NCI-H1436 treated with DMSO at 0.1 percent for 48 hours (cell line): Measurements from ENCODE around the gene BANK1.

Source experiments
- DNase-seq: peaks from one replicate; lab custom pipeline; 2025; lab: John Stamatoyannopoulos, UW

BANK1 gene

GRCh38 chr4:101790521-101791181 is at the start of gene BANK1:
Gene BANK1, plus strand, starts transcription at chr4:101790730. Its CDS starts 151 bp downstream, at chr4:101790881.
- no peak for DNase-seq

GRCh38 chr4:101753721-101754120 is 36.8 kb upstream of the BANK1 start:
- no peak for DNase-seq

- DNase-seq = no peak
Observed at GRCh38 chr4:101756181-101756580, 34.3 kb upstream of the BANK1 start.

GRCh38 chr4:101761405-101761804 is 29.1 kb upstream of the BANK1 start:
- no peak for DNase-seq

GRCh38 chr4:101762025-101762424 is 28.5 kb upstream of the BANK1 start:
- no peak for DNase-seq

GRCh38 chr4:101762534-101762933 is 28.0 kb upstream of the BANK1 start:
- DNase-seq = no peak

- DNase-seq = no peak
Observed at GRCh38 chr4:101763576-101763975, 27.0 kb upstream of the BANK1 start.

GRCh38 chr4:101774807-101775206 is 15.7 kb upstream of the BANK1 start:
- DNase-seq = no peak

- no peak for DNase-seq
Observed at GRCh38 chr4:101777431-101777830, 13.1 kb upstream of the BANK1 start.

- no peak for DNase-seq
Observed at GRCh38 chr4:101780284-101780683, 10.2 kb upstream of the BANK1 start.

- no peak for DNase-seq
Observed at GRCh38 chr4:101782546-101782945, 8.0 kb upstream of the BANK1 start.

GRCh38 chr4:101784957-101785356 is 5.6 kb upstream of the BANK1 start:
- DNase-seq = no peak

GRCh38 chr4:101785486-101785885 is 5.0 kb upstream of the BANK1 start:
- DNase-seq = no peak

- no peak for DNase-seq
Observed at GRCh38 chr4:101787701-101788316, 2.7 kb upstream of the BANK1 start.

- no peak for DNase-seq
Observed at GRCh38 chr4:101791182-101791558, 640 bp downstream of the BANK1 start.

- no peak for DNase-seq
Observed at GRCh38 chr4:101792056-101792590, 1.6 kb downstream of the BANK1 start.

GRCh38 chr4:101793397-101793796 is 2.9 kb downstream of the BANK1 start:
- no peak for DNase-seq

- no peak for DNase-seq
Observed at GRCh38 chr4:101794806-101795205, 4.3 kb downstream of the BANK1 start.

- no peak for DNase-seq
Observed at GRCh38 chr4:101795704-101796103, 5.2 kb downstream of the BANK1 start.

GRCh38 chr4:101801958-101802357 is 11.4 kb downstream of the BANK1 start:
- DNase-seq = no peak

GRCh38 chr4:101806914-101807313 is 16.4 kb downstream of the BANK1 start:
- DNase-seq = peak; percentile 49

GRCh38 chr4:101807351-101807750 is 16.8 kb downstream of the BANK1 start:
- DNase-seq = no peak

GRCh38 chr4:101813604-101814003 is 23.1 kb downstream of the BANK1 start:
- DNase-seq = no peak

GRCh38 chr4:101818362-101818761 is 27.8 kb downstream of the BANK1 start:
- no peak for DNase-seq
